ENCODE results near the gene ANKRD35. TPM values are rescaled to one million over a fixed set of nuclear protein-coding genes. Genes with fewer than 3 reads are reported as not detected.

ANKRD35 gene, protein sequence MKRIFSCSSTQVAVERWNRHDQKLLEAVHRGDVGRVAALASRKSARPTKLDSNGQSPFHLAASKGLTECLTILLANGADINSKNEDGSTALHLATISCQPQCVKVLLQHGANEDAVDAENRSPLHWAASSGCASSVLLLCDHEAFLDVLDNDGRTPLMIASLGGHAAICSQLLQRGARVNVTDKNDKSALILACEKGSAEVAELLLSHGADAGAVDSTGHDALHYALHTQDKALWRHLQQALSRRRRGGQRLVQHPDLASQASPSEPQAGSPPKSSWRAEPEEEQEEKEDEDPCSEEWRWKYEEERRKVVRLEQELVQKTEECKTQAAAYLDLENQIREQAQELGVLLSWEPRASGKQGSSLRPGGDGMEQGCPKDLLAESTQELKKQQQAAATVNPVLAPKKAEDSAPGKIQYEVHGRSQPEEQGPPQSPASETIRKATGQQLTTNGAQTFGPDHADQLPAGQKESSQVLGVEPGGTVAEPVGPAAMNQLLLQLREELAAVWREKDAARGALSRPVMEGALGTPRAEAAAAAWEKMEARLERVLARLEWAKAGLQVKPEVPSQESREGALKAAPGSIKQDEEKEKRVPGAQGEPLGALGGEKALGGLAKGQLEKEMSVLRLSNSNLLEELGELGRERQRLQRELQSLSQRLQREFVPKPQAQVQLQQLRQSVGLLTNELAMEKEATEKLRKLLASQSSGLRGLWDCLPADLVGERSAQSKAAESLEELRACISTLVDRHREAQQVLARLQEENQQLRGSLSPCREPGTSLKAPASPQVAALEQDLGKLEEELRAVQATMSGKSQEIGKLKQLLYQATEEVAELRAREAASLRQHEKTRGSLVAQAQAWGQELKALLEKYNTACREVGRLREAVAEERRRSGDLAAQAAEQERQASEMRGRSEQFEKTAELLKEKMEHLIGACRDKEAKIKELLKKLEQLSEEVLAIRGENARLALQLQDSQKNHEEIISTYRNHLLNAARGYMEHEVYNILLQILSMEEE
- 0.32 and 0.46 TPM in 2 replicates for total RNA-seq

DNA sequence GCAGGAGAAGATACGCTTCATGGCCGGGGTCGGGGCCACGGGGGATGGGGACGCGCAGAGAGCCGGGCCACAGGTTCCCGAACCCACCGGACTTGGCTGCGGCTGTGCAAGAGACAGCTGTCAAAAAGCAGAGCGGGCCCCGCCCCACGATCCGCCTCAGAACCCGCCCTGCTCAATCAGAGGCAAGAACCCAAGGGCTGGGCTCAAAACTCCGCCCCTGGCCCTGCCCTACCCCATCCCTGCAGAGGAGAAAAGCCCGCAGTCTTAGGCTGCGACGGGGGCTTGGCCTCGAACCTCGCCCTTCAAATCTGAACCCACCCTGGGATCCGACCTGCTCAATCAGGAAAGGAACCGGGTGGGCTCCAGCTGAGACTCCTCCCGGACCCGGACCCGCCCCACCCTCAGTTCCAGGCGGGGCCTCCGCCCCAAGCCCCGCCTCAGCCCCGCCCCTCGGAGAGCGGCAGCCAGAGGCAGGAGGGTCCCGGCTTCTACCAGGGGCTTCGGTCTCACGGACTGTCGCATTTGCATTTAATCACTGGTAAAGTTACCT lies at the start of gene ANKRD35:
Gene ANKRD35, minus strand, starts transcription at position 129 of the 550 bp plus-strand sequence. Its CDS starts 108 bp downstream, at position 21.

DNA sequence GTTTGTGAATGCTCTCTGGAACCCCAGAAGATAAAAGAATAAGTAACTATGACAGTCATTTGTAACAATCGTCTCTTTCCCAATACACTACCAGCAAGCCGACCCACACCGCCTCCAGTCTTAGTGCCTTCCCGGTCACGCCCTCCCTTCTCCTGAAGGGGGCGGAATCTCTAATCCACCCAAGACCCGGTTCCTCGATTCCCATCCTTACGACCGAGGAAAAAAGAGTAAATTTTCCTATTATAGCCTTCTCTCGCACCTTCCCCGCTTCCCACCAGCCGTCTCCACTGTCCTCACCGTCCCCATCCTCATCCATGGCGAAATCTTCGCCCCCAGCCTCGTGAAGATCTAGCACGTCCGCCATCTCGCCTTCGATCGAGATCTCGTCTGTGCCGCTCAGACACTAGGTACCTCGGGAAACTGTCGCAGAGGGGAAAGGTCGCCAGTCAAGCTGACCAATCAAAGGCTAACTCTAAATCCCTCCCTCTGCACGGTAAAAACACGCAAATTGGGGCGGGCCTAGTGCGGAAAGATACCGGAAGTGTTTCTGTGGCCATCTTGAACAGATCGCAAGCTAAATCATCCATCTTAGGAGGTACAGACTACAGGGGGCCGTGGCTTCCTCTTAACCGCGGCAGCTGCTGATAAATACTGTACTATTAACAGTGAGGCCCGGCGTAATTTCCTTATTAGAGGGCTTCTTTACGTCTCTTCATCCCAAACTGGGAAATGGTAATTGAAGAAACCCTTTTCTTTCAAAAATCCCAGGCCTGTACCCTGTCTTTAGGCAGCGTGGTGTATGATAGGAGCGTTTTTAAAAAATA lies 41.6 kb upstream of the ANKRD35 start, which contains the start of gene RBM8A:
Gene RBM8A, minus strand, starts transcription at position 422 of the 824 bp plus-strand sequence. Its CDS starts 58 bp downstream, at position 364.

DNA sequence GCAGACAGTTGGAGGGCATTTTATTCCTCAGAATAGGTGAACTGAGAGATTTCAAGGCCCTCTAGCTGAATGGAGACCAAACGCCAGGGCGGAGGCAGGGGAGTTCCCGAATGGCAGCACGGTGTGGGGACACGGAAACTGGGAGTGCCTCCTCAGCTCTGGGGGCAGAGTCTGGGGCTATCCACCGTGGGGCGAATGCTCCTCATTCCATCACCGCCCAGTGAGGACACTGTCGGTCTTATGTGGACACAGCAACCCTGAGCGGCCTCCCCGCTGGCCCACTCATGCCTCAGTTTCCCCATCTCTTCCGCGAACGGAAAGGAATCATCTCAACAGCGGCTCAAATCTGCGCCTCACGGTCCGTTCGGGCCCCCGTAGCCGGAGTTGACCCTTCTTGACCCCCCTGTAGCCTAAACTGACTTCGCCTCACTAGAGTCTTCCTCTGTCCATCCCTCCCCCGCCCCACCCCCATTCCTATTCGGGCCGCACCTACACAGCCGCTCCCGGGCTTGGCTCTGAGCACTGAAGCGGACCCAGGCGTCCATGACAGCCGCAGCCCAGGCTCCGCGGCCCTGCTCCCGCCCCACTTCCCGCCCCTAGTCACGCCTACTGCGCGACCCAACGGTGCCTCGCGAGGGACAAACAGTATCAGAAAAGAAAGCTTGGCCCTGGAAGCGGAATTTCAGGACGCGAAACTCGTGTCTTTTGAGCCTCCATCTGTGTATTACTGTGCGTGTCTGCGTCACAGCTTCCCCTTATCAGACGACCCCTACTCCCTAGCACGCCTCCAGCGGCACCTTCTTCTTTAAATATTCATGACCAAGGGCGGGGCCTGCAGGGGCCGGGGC lies 32.7 kb upstream of the ANKRD35 start, which contains the start of gene PEX11B:
Gene PEX11B, minus strand, starts transcription at position 574 of the 848 bp plus-strand sequence. Its CDS starts 29 bp downstream, at position 545.

DNA sequence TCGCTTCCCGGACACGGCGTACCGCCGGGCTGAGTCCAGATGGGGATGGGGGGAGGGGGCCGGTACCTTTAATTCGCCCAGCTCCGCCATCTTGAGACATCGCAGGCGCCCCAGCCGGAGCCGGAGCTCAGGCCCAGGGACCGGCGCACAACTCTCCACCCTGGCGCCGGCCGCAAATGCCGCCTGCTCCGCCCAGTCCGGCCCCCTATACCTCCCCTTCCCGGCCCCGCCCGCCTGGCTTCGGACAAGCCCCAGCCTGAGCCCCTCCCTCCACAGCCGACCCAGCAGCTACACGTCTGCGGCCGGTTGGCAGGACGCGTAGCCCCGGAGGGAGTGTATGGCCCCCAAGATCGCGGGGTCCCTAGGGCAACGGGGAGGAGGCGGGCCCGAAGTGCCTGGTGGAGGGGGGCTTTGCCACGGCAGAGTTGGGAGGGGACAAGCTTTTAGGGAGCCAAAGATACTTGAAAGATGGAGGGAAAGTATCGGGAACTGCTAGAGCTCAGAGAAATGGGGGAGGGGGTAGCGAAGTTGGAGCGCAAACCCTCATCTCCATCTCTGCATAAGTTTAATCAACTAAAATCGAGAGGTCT lies 26.7 kb downstream of the ANKRD35 start, which contains the start of gene PIAS3:
Gene PIAS3, minus strand, starts transcription at position 181 of the 590 bp plus-strand sequence. Its CDS starts 91 bp downstream, at position 90.

DNA sequence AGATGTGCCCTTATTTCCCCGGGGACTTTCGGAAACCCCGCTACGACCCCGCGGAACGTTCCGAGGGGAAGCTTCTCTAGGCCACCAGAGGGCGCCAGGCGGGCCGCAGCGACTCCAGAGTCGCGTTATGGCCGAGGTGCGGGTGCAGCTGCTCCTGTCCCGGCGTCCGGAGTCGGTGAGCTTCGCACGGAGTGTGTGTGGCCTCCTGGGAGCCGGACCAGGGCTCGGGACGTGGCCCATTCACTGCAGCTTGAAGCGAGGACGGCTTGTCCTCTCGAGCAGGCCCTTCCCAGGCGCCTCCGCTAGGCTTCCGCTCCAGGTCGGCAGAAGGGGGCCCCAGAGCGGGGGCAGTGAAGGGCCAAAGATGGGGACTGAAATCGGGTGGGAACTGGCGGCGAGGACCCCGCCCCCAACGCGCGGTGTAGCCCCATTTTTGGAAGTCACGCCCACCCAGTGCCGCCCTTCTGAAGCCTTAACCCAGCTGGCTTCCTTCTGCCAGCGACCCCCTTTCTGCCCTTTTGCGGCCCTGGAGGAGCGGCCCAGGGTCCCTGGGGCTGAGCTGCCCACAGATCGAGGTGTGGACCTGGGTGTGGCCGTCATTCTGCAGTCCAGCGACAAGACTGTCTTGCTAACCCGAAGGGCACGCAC lies 40.0 kb downstream of the ANKRD35 start, which contains the start of gene NUDT17:
Gene NUDT17, plus strand, starts transcription at position 117 of the 648 bp plus-strand sequence. Its CDS starts 11 bp downstream, at position 128.

DNA sequence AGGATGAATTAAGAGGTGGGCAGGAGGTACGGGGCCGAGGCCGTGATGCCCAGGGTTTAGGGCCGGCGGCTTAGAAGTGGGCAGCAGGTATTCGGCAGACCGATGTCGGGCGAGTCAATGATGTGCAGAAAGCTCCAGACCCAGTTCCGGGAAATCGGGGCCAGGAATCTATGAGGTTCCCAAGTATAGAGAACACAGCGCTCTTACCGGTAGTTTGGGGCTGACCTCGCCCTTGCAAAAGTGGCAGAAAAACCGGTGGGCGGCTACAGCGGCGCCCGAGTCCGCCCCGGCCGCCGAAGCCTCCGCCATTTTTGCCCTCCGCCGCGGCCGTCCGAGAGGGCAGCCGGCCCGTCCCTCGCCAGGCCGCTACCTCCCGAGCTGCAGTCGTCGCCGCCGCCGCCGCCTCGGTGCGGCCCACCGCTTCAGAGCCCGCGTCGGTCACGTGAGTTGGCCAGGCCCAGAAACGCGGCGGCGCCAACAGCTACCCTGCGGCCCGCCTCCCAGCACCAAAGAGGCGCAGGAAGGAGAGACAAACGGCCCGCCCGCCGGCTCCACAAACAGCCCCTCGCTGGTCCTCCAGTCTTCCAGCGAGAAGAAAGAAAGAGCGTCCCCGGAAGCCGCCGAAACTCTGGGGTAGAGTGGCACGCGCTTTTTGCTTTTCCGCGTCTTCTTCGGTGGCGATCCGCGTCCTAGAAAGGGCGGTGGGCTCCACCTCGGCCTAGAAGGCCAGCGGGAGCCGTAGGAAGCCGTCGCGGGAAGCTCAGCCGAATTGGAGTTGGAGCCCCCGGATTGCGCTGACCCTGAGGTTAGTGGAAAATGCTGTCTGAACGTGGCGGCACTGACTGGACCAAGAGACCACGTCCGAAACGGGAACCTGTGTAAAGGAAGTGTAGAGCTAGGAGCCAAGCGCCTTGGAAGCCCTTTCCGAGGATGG lies 61.8 kb downstream of the ANKRD35 start, which contains the start of the genes POLR3C and RNF115:
Gene POLR3C, plus strand, starts transcription at position 636 of the 934 bp plus-strand sequence. CDS start 1,577 bp downstream, outside the sequence.
Gene RNF115, minus strand, starts transcription at position 531 of the 934 bp plus-strand sequence. Its CDS starts 222 bp downstream, at position 309.

Other genes with a start within 250 kb of the ANKRD35 start
- not detected in 2 replicates for gene PDZK1, start 178.5 kb downstream of the ANKRD35 start, total RNA-seq
- not detected in 2 replicates for gene CD160, start 166.4 kb downstream of the ANKRD35 start, total RNA-seq
- gene RNF115, start 61.8 kb downstream of the ANKRD35 start, total RNA-seq, result 10.4 and 12.3 TPM in 2 replicates
- 27.9 and 33.9 TPM in 2 replicates for gene POLR3C, start 61.7 kb downstream of the ANKRD35 start, total RNA-seq
- gene NUDT17, start 40.2 kb downstream of the ANKRD35 start, total RNA-seq, result 2.1 and 2.9 TPM in 2 replicates
- 4.1 and 4.2 TPM in 2 replicates for gene PIAS3, start 26.8 kb downstream of the ANKRD35 start, total RNA-seq
- 7.8 and 10.7 TPM in 2 replicates for gene ITGA10, start 24.2 kb upstream of the ANKRD35 start, total RNA-seq
- gene PEX11B, start 32.9 kb upstream of the ANKRD35 start, total RNA-seq, result 27.3 and 40.1 TPM in 2 replicates
- 222 and 239 TPM in 2 replicates for gene RBM8A, start 41.6 kb upstream of the ANKRD35 start, total RNA-seq
- 17.3 and 20.1 TPM in 2 replicates for gene LIX1L, start 72.2 kb upstream of the ANKRD35 start, total RNA-seq
- 0.15 and 0.32 TPM in 2 replicates for gene ANKRD34A, start 78.7 kb upstream of the ANKRD35 start, total RNA-seq
- 12.3 and 18.8 TPM in 2 replicates for gene POLR3GL, start 78.8 kb upstream of the ANKRD35 start, total RNA-seq
- gene TXNIP, start 110.7 kb upstream of the ANKRD35 start, total RNA-seq, result 19.5 and 98.6 TPM in 2 replicates
- not detected in 2 replicates for gene HJV, start 135.9 kb upstream of the ANKRD35 start, total RNA-seq

Data from epithelial cell of umbilical artery (primary cell).